ENCODE measurements around the gene TOGARAM2.
"Not testable (repeated sequence)": the region's sequence is repeated elsewhere in the genome, so short reads cannot be mapped to it uniquely, and the experiment has no call there.

The TOGARAM2 gene

DNA sequence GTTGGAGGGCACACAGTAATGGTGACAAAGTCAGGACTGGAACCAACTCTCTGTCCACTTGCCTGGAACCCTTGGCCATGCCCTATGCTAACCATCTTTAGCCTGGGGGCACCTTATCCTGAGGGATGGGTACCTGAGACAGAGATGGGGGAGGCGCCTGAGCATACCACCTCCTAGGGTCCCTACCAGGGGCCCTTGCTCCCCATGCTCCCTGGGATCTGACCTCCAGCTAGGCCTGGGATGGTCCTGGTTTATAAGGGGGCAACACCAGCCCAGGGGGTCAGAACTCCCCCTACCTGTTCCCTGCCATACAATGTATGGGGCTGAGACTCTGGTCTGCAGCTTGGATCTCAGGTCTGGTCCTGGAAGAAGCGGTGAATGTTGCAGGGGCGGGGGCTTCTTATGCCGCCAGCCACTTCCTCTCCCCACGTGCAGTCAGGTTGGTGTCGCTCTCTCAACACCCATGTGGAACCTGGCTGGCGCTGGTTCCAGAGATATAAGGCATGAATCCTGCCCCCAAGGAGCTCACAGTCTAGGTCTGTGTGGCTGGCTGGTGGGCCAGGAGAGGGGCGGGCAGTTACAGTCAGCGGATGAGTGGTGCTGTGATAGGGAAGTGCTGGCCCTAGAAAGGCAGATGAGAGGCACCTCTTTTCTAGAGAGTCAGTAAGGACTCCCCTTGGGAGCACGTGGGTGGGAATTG lies 3.8 kb upstream of the TOGARAM2 start:
- DNase-seq (ENCODE audit: low read depth), result no peak

GRCh38 chr2:28978001-28978400 lies 3.1 kb upstream of the TOGARAM2 start:
- not testable (repeated sequence) for DNase-seq (ENCODE audit: low read depth)

GRCh38 chr2:28978606-28979005 lies 2.5 kb upstream of the TOGARAM2 start:
- DNase-seq (ENCODE audit: low read depth), result no peak

- no peak for DNase-seq (ENCODE audit: low read depth)
Measured at GRCh38 chr2:28979041-28979440, 2.1 kb upstream of the TOGARAM2 start.

DNA sequence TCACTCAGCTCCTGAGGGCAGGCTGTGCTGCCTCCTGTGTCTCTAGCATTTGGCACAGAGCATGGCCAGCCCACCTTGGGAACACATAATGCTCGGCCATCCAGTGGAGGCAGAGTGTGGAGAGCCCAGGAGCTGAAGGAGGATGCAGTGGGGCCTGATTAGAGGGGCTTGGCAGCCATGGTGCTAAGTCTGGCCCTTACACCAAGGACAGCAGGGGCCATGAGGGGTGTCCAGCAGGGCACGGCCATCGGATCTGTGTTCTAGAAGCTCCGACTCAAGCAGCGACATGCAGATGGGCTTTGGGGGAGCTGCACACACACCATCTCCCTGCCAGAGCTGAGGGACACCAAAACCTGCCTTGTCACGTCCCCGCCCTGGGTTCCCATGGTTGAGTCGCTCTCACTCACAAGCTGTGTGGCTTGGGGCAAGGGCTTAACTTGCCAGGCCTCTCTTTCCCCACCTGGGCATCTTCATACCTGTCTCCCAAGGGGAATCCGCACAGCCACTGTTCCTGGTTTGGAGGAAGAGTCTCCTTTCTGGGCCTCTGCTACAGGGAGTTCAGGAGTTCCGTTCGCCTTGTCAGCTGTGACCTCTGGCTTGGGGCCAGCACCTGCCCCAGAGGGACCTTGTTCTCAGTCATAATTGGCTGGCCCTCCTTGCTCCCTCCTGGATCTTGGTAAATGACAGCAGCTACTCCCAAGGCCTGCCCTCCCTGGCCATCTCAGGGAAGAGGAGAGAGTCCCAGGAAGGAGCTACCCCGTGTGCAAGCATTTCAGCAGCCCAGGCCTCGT lies 1.3 kb upstream of the TOGARAM2 start:
- DNase-seq (ENCODE audit: low read depth), result no peak

DNA sequence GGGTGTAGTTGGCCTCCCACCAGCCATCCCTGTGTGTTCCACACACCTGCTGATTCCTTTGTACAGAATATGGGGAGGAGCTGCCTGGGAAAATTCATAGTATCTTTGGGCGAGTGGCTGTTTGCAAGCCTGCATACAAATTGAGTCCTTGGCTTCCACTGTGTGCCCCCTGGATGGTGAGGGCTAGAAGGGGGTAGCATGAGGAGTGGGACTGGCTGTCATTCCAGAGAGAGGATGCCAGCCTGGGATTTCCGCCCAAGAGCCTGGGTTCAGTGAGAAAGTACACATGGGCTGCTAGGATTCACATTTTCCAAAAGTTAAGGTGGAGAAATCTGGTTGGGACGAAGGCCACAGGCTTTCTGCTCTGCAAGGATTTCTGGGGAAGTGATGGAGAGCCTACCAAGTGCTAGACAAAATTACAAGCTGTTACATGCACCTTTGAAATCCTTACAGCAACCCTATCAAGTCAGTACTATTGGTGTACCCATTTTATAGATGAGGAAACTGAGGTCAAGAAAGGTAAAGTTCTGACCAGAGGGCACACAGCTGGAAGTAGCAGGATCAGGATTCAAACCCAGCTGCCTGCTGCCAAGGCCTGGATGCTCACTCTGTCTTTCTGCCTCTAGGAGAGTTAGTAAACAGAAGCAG lies 606 bp upstream of the TOGARAM2 start:
- DNase-seq (ENCODE audit: low read depth), result no peak

- DNase-seq (ENCODE audit: low read depth), result no peak
Measured at GRCh38 chr2:28981620-28982376, 700 bp downstream of the TOGARAM2 start.

DNA sequence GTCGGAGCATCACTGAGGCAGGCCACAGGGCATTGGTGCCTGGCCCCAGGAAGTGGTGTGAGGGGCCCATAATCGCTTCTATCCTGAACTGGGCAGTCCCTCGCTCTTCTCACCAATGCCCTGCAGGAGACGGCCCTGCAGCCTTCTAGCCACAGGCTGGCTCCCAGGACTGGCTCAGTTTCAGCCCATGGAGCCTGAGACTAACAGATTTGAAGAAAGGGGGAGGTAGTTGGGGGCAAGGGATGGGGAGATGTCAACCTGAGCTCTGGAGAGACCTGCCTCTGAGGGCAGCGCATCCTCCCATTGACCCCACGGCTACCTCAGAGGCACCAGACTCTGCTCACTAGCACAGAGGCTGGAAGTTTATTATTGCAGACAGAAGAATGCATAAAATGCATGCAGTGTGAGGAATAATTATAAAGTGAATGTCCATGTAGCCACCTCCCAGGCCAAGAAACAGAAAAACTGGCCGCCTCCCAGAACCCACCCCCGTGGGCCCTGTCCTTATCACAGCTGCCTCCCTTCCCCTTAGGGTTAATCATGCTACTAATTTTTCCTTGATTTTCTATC lies 1.4 kb downstream of the TOGARAM2 start:
- no peak for DNase-seq (ENCODE audit: low read depth)

GRCh38 chr2:28986429-28986828 lies 5.3 kb downstream of the TOGARAM2 start:
- DNase-seq (ENCODE audit: low read depth), result no peak

DNA sequence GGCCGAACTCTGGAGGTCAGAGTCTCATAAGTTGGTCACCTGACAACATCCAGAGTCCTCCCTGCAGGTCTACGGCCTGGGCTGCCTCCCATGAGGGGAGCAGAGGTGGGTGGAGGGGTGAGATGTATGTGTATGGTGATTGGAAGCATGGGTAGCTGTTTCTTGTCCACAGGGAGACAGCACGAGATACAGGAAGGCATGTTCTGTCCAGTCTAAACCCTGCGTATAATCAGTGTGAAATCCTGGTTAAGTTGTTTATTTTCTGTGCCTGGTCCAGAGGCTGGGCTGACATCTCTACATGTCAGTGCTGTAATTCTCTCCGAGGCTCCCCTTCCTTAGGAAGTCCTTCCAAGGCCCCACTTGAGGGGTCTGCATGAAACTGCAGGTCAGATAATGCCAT lies 8.9 kb downstream of the TOGARAM2 start:
- no peak for DNase-seq (ENCODE audit: low read depth)

- no peak for DNase-seq (ENCODE audit: low read depth)
Measured at GRCh38 chr2:28990445-28990844, 9.3 kb downstream of the TOGARAM2 start.

DNA sequence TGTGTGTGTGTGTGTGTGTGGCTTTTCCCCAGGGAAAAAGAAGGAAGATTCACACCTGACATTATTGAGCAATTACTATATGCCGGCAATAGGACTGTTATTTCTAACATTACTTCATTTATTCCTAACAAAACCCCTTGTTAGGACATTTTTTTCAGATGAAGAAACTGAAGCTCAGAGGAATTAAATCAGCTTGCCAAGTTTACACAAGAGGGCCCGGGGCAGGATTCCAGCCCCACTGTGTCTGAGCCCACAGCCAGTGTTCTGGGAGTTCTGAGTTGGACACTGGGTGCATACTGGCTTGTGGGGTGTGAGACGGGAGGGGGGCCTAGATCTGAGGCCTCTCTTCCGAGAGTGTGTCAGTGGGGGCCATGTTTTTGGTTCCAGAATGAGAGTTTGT lies 9.9 kb downstream of the TOGARAM2 start:
- DNase-seq (ENCODE audit: low read depth), result no peak

- no peak for DNase-seq (ENCODE audit: low read depth)
Measured at GRCh38 chr2:28991460-28991859, 10.4 kb downstream of the TOGARAM2 start.

- no peak for DNase-seq (ENCODE audit: low read depth)
Measured at GRCh38 chr2:28993206-28993960, 12.3 kb downstream of the TOGARAM2 start.

GRCh38 chr2:28994074-28994473 lies 13.0 kb downstream of the TOGARAM2 start:
- no peak for DNase-seq (ENCODE audit: low read depth)

DNA sequence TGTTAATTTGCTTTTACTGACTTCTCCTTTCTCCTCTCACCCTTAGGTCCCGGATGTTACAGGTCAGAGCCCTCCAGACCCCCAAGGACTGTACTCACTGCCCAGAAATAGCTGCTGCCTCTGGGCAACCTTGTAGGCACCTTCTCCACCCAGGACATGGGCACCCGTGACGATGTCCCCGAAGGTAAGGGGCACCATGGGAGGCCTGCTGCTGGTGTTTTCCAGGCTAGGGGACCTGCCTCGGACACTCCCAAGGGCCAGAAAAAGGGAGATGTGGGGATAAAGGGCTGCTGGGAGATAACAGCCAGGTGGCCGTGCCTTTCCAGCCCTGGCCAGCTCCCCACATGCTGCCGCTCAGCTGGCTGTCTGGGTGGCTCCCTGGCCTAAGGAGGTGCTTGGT lies 13.6 kb downstream of the TOGARAM2 start:
- no peak for DNase-seq (ENCODE audit: low read depth)

- DNase-seq (ENCODE audit: low read depth), result no peak
Measured at GRCh38 chr2:28995765-28996750, 15.0 kb downstream of the TOGARAM2 start.

DNA sequence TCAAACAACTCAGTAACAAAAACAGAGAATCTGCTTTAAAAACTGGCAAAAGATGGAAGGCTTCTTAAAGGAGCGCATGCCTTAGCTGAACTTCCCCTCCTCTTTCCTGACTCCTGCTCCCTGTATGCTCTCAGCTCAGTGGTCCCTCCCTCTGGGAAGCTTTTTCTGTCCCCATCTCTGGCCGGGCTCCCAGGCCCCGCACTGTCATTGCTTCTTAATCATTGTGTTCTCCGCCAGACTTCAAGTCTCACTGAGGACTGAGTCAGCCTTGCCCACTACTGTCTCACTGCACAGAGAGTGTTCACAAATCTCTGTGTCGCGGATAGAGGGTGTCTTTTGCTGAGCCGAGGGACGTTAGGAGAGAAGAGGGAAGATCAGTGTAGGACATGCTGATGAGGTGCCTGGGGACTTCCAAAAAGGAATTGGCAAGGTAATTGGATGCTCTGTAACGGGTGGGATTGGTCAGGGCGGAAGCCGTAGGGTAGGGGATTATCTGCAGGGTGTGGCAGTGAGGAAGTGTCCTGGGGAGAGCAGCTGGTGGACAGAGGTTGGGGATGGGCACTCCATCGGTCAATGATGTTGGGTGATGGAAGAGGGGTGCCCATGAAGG lies 16.2 kb downstream of the TOGARAM2 start:
- no peak for DNase-seq (ENCODE audit: low read depth)

Data from T-helper 22 cell (primary cell).